Measurements from ENCODE around the gene MAGIX.

DNA sequence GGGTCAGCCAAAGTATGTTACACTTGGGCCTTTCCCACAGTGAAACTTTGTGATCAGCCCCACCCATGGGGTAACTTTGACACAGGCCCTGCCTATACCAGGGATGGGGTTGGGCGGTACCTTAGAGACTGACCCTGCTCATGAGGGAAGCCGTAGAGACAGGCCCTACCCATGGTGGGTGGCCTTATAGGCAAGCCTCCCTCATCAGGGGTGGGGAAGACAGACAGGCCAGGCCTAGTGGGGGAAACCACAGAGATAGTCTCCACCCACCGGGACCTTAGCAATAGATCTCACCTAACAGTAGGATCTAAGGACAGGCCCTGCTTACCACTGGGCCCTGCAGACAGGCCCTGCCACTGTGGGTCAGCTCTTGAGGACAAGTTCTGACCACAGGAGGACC is 16.0 kb downstream of the MAGIX start:
- TF ChIP-seq, protein P1, sequence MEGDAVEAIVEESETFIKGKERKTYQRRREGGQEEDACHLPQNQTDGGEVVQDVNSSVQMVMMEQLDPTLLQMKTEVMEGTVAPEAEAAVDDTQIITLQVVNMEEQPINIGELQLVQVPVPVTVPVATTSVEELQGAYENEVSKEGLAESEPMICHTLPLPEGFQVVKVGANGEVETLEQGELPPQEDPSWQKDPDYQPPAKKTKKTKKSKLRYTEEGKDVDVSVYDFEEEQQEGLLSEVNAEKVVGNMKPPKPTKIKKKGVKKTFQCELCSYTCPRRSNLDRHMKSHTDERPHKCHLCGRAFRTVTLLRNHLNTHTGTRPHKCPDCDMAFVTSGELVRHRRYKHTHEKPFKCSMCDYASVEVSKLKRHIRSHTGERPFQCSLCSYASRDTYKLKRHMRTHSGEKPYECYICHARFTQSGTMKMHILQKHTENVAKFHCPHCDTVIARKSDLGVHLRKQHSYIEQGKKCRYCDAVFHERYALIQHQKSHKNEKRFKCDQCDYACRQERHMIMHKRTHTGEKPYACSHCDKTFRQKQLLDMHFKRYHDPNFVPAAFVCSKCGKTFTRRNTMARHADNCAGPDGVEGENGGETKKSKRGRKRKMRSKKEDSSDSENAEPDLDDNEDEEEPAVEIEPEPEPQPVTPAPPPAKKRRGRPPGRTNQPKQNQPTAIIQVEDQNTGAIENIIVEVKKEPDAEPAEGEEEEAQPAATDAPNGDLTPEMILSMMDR (IDR thresholded peaks at IDR 0.05), result no peak
- TF ChIP-seq, protein P2, sequence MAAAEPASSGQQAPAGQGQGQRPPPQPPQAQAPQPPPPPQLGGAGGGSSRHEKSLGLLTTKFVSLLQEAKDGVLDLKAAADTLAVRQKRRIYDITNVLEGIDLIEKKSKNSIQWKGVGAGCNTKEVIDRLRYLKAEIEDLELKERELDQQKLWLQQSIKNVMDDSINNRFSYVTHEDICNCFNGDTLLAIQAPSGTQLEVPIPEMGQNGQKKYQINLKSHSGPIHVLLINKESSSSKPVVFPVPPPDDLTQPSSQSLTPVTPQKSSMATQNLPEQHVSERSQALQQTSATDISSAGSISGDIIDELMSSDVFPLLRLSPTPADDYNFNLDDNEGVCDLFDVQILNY (CRISPR knock-in tag; IDR thresholded peaks at IDR 0.05), result no peak
- TF ChIP-seq, protein P3, sequence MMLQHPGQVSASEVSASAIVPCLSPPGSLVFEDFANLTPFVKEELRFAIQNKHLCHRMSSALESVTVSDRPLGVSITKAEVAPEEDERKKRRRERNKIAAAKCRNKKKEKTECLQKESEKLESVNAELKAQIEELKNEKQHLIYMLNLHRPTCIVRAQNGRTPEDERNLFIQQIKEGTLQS (CRISPR knock-in tag; conservative IDR thresholded peaks at IDR 0.05), result no peak
- TF ChIP-seq, protein P4, sequence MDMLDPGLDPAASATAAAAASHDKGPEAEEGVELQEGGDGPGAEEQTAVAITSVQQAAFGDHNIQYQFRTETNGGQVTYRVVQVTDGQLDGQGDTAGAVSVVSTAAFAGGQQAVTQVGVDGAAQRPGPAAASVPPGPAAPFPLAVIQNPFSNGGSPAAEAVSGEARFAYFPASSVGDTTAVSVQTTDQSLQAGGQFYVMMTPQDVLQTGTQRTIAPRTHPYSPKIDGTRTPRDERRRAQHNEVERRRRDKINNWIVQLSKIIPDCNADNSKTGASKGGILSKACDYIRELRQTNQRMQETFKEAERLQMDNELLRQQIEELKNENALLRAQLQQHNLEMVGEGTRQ (CRISPR knock-in tag; IDR thresholded peaks at IDR 0.05), result no peak
- TF ChIP-seq, protein P5, sequence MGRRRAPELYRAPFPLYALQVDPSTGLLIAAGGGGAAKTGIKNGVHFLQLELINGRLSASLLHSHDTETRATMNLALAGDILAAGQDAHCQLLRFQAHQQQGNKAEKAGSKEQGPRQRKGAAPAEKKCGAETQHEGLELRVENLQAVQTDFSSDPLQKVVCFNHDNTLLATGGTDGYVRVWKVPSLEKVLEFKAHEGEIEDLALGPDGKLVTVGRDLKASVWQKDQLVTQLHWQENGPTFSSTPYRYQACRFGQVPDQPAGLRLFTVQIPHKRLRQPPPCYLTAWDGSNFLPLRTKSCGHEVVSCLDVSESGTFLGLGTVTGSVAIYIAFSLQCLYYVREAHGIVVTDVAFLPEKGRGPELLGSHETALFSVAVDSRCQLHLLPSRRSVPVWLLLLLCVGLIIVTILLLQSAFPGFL (CRISPR knock-in tag; IDR thresholded peaks at IDR 0.05; ENCODE audit: borderline replicate concordance), result no peak
